ENCODE measurements around the gene AHRR.

DNA sequence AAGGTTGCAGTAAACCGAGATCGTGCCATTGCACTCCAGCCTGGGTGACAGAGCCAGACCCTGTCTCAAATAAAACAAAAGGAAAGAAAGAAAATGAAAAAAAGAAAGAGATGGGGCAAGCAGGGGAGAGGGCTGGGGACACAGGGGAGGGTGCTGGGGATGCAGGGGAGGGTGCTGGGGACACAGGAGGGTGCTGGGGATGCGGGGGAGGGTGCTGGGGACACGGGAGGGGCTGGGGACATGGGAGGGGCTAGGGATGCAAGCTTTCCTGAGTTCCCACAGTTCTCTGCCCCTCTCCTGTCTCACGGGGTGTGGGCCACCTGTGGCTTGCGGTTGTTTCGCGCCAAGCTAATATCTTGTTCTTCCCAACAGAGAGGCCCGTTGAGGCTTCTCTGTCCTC lies 42.9 kb upstream of the AHRR start:
- TF ChIP-seq, protein P1, sequence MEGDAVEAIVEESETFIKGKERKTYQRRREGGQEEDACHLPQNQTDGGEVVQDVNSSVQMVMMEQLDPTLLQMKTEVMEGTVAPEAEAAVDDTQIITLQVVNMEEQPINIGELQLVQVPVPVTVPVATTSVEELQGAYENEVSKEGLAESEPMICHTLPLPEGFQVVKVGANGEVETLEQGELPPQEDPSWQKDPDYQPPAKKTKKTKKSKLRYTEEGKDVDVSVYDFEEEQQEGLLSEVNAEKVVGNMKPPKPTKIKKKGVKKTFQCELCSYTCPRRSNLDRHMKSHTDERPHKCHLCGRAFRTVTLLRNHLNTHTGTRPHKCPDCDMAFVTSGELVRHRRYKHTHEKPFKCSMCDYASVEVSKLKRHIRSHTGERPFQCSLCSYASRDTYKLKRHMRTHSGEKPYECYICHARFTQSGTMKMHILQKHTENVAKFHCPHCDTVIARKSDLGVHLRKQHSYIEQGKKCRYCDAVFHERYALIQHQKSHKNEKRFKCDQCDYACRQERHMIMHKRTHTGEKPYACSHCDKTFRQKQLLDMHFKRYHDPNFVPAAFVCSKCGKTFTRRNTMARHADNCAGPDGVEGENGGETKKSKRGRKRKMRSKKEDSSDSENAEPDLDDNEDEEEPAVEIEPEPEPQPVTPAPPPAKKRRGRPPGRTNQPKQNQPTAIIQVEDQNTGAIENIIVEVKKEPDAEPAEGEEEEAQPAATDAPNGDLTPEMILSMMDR (IDR thresholded peaks at IDR 0.05) = no peak
- no peak for TF ChIP-seq POLR2A (IDR thresholded peaks at IDR 0.05)

All from stomach (tissue), 4 donors.